HG02642 (cell line): ENCODE data around the gene KCNQ5.

Experiments used
- ATAC-seq: cut with Tn5 transposase; IDR thresholded peaks from one replicate; pipeline ENCODE4 v1.9.1; 2021; ENCODE audit warnings: mild to moderate bottlenecking; ENCODE audit not compliant: unreplicated experiment, poor library complexity

KCNQ5 gene

GRCh38 chr6:72941263-72941662 lies 319.4 kb downstream of the KCNQ5 start:
- ATAC-seq, result no peak

DNA sequence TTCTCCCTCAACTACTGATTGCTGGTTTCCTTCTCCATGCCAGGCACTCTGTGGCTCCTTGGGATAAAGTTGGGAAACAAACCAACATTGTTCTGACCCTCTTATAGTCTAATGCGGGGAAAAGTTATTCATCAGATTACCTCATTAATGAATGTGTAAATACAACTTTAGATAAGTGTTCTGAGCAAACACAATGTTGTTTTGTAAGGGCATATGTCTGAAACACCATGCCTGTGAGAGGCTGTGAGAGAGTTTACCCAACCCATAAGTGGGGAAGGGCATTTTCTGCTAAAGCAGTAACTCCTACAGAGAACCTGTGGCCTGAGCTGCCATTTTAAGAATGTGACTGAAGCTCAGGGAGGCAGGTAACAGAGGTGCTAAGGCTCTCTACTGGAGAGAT lies 319.9 kb downstream of the KCNQ5 start:
- ATAC-seq, result no peak

DNA sequence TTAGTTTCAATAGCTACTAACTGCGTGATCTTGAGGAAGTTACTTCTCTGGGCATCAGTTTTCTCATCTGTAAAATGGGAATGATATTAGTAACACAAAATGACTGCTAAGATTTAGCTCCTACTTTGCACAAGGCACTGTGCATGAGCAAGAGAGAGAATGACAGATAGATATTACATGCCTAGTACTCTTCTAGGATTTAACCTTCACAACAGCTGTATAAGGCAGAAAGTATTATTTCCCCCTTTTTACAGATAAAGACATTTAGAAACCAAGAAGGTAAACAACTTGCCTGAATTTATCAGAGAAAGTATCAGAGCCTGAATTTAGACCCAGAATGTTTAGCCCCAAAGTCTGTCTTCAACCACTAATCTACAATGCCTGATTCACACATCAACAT lies 321.8 kb downstream of the KCNQ5 start:
- ATAC-seq, result no peak

DNA sequence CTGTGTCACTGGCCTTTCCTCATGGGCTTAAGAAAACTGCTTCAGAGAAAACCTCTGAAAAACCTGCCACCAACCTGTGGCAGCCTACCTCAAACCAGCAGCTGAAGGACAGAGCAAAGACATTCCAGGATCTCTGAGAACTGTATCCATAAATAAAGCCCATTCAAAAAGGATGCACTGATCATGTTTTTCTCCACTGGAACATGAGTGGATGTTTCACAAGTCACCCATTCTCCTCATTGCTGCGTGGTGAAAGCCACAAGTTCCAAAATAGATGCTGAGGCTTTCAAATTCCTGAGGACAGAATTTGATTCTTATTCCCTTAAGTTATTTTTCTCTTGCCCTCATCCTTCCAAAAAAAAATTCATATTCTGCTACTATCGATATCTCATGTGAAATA lies 322.8 kb downstream of the KCNQ5 start:
- no peak for ATAC-seq

DNA sequence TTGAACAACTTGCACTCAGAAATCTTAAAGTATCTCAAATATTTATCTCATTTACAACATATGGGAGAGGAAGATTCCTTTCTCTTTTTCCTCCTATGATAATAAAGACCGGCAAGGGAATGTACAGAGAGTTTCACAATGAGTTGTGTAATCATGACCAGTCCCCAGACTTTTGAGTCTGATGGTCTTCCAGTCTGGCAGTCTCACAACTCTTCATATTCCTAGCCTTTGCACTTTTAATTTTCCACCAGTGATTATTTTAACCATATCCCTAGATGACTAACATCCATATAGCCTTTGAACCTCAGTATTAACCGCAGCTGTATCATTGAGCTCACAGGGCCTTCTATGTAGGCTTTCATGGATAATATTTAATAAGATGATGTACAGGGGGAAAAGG lies 324.9 kb downstream of the KCNQ5 start:
- ATAC-seq, result no peak

DNA sequence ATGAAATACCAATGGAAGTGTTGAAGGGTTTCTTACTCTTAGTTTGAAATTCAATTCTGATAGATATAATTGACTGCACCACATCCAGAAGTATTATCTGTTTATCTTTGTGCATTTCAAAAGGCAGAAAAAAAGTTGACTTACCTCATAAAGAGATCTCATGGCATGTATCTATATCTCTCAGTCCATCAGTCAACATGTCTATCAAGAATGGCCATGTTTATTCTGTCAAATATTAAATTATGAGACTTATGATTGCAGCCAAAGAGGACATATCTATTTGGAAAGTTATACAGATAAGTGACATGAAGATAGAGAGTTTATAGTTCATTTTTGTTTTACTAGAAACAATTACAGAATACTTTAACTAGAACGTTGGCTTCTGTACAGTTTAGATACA lies 325.7 kb downstream of the KCNQ5 start:
- ATAC-seq, result no peak

- ATAC-seq, result no peak
These were observed 326.3 kb downstream of the KCNQ5 start for GRCh38 chr6:72948153-72948552.

GRCh38 chr6:72950114-72950860 lies 328.4 kb downstream of the KCNQ5 start:
- ATAC-seq, result no peak

- no peak for ATAC-seq
These were observed 331.2 kb downstream of the KCNQ5 start for GRCh38 chr6:72952808-72953630.

DNA sequence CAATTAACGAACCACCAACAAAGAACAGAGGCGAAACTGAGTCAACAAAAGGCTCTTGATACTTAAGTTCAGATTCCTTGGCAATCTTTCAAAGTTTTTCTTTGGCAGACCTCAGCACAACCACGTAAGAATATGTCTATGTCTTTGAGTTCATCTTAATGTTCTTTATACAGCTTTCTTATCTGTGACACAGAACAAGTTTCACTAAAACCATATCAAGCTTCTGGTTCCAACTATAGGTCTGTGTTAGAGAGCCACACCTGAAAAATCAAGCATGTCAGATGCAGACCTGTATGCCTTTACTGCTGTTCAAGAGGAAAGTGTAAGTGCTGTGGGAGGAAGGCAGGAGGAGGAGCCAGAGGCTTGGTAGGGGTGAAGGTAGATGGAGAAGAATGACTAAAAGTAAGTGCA lies 332.1 kb downstream of the KCNQ5 start:
- no peak for ATAC-seq

GRCh38 chr6:72954716-72955115 lies 332.9 kb downstream of the KCNQ5 start:
- no peak for ATAC-seq

GRCh38 chr6:72955666-72956065 lies 333.8 kb downstream of the KCNQ5 start:
- ATAC-seq, result peak; percentile 65

DNA sequence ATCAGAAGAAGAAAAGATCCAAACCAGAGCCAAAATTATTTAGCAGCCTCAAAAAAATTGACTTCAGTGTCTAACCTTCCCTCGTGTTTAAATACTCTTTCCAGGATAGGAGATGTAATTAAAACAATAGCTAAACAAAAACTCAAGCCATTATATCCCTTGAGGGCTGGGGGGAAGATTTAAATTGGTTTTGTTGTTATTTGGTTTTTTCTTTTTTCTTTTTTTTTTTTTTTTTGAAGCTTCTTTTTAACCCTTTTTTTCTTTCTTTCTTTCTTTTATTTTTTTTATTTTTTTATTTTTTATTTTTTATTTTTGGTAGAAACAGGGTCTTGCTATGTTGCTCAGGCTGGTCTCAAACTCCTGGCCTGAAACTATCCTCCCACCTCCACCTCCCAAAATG lies 334.4 kb downstream of the KCNQ5 start:
- ATAC-seq, result no peak

DNA sequence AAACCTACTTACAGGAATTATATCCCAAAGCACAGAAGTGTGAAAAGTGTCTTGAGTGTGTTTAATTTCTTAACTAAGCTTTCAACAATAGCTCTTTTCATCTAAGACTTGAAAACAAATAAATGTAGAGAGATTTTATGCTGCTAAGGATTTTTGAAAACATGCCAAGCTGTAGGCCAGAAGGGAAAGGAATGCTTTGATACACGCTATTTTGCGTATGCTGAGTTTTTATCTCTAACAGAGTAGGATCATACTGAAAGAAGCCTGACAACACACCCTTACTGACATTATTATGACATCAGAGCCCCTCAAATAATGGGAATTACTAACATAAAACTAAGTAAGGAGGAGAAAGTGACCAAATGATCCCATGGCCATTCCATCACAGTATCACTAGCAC lies 338.0 kb downstream of the KCNQ5 start:
- no peak for ATAC-seq

DNA sequence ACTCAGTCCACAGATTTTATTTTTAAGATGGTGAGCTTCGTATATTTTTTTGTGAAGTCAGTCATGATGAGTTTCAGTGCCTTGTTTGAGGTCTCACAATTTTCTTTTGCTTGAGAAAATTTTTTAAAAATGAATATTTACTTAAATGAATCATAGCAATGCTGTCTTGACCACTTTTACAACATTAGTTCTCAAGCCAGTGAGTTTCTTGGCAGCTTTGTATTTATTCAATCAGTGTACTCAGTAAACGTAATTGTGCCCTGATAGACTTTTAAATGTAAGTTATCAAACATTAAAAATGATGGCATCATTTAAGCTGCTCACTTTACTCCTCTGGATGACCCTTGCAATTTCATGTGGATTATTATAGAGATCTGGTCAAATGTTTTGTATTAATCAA lies 342.1 kb downstream of the KCNQ5 start:
- no peak for ATAC-seq

DNA sequence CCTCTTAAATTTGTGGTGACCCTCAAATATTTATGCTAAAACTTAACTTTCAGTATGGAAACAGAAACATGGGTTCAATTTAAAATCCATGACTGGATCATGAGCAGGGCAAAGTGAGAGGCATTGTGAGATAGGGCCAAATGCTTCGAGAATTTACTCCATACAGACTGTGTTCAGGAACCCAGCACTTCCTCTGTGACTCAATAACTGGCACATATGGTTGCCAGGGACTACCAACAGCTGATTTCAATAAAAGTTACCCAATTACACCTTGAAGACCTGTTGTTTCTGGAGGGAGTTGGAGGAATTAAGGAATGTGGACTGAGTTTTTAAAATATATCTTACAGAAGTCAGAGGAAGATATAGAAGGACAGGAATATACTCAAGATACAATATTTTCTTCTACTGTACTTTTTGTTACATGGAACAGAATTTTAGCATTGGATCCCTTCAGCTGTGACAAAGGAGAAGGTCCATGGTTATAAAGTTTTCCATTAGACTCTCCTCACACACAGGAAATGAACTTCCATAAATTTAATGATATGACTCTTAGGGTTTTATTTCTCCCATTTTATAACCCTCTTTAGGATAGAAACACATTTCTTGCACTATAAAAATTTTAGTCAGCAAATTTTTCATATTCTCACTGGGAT lies 344.9 kb downstream of the KCNQ5 start:
- no peak for ATAC-seq

DNA sequence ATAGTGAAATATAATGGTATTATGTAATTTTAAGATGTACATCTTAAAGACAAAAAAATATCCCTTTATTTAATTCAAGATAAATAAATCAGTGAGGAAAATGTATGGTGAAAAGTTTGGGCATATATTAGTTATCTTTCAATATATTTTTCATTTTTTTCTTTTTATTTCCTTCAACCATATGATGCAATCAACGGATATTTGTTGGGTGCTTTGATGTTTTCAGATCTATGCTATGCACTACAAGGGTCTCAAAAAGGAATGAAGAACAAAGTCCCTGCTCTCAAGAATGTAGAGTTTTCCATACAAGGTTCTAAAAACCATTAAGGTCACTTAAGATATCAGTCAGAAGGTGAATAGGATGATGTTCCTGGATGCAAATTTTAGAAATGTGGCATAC lies 345.5 kb downstream of the KCNQ5 start:
- ATAC-seq, result no peak

- ATAC-seq, result no peak
These were observed 346.8 kb downstream of the KCNQ5 start for GRCh38 chr6:72968704-72969103.

DNA sequence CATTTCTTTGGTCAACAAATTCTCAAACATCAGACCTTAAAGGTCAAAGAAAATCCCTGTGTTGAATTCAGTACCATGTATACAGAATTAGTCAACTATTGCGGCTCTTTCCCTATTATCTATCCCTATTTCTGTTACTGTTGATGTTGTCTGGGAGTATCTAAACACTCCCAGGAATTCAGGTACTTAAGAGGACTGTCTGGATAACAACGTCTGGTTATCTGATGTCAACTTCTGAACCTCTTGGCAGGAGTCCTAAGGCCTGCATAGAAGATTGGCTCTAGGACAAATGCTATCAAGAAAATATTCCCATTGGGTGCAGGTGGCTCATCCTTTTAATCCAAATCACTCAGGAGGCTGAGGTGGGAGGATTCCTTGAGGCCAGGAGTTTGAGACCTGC lies 347.8 kb downstream of the KCNQ5 start:
- ATAC-seq, result no peak

GRCh38 chr6:72972579-72972978 lies 350.7 kb downstream of the KCNQ5 start:
- ATAC-seq, result no peak

DNA sequence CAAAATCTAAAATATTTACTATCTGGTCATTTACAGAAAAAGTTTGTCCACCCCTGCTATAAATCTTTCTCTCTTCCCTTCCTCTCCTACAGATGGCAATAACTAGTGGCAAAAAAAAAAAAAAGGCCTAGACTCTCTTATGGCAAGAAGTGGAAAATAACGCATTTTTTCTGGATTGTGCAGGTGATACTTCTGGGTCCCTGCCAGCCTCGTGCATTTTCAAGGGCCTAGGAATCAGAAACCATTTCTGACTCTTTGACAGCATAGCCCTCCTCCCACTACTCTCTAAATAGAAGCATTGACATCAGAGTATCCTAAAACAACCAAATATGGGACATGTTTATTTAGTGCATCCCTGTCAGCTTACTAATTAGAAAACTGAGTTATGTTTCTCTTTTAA lies 352.4 kb downstream of the KCNQ5 start:
- no peak for ATAC-seq
